ENCODE data around the gene PLEKHG3.

GRCh38 chr14:64688031-64688430 is 16.2 kb upstream of the PLEKHG3 start:
- TF ChIP-seq CBFB (CRISPR knock-in tag; IDR thresholded peaks at IDR 0.05; ENCODE audit: low read depth): no peak
- TF ChIP-seq GABPB1 (CRISPR knock-in tag; IDR thresholded peaks at IDR 0.05): no peak
- TF ChIP-seq NR2C2 (CRISPR knock-in tag; IDR thresholded peaks at IDR 0.05): no peak
- no peak for TF ChIP-seq CTCF (IDR thresholded peaks at IDR 0.05)
- TF ChIP-seq SMAD4 (CRISPR knock-in tag; IDR thresholded peaks at IDR 0.05): no peak
- no peak for TF ChIP-seq TEAD4 (CRISPR knock-in tag; IDR thresholded peaks at IDR 0.05)
- no peak for TF ChIP-seq ATF2 (CRISPR knock-in tag; IDR thresholded peaks at IDR 0.05; ENCODE audit: borderline replicate concordance, low read depth)
- no peak for TF ChIP-seq ELF4 (CRISPR knock-in tag; IDR thresholded peaks at IDR 0.05; ENCODE audit: low read depth)
- TF ChIP-seq ARID4B (CRISPR knock-in tag; IDR thresholded peaks at IDR 0.05; ENCODE audit: borderline replicate concordance): no peak
- TF ChIP-seq USF1 (CRISPR knock-in tag; IDR thresholded peaks at IDR 0.05): no peak
- no peak for TF ChIP-seq ZNF532 (CRISPR knock-in tag; IDR thresholded peaks at IDR 0.05; ENCODE audit: borderline replicate concordance)
- no peak for TF ChIP-seq FOXP4 (CRISPR knock-in tag; IDR thresholded peaks at IDR 0.05)

All from WTC11 (cell line).